Fibroblast of upper back skin (primary cell): ENCODE measurements around the gene ANKFN1.

ENCODE experiments used
- DNase-seq: peaks from one replicate; pipeline ENCODE4 v3.0.0-alpha.2; 2013

The ANKFN1 gene

GRCh38 chr17:56148333-56148732, 4.9 kb upstream of the ANKFN1 start:
- no peak for DNase-seq

GRCh38 chr17:56149266-56150036, 3.8 kb upstream of the ANKFN1 start:
- DNase-seq: no peak

GRCh38 chr17:56150649-56151048, 2.6 kb upstream of the ANKFN1 start:
- DNase-seq: no peak

GRCh38 chr17:56157845-56158244, 4.6 kb downstream of the ANKFN1 start:
- no peak for DNase-seq

DNA sequence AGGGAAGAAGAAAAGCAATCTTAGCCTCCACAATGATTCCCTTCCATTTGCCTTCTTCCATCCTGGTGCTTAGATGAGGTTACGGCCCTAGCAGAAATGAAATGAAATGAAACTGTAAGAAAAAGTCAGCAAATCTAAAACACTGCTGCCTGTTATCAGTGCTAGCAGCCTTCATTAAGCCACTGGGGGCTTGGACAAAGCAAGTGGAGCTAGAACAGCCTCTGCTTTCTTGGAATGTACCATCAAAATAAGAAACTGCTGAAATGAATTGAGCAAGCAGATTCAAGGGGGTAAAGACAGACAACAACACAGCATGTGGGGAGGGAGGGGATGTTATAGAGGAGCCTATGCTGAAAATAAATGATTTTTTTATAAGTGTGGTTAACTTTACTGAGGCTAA, 5.1 kb downstream of the ANKFN1 start:
- DNase-seq: no peak

- no peak for DNase-seq
Measured at GRCh38 chr17:56158915-56159825, 5.9 kb downstream of the ANKFN1 start.

- peak; percentile 72 for DNase-seq
Measured at GRCh38 chr17:56159826-56160380, 6.6 kb downstream of the ANKFN1 start.

DNA sequence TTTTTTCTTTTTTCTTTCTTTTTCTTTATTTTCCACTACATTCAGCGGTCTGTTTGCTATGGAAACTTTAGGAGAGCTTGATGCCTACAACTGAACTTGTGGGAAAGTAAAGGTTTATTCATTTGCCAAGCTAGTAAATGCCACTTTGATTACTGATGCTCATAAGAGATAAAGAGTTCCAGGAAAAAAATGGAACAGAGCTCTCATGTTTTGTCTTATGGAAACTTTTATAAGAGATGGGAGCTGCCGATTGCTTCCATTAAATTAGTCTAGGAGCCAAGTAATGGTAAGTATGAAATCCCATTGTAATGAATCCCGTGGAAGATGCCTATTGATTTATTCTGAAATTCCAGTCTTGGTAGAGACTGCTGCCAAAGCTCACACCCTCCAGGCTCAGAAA, 7.1 kb downstream of the ANKFN1 start:
- no peak for DNase-seq

- peak; percentile 60 for DNase-seq
Measured at GRCh38 chr17:56165072-56165641, 11.9 kb downstream of the ANKFN1 start.

- DNase-seq: no peak
Measured at GRCh38 chr17:56167491-56167890, 14.2 kb downstream of the ANKFN1 start.

GRCh38 chr17:56169621-56170020, 16.3 kb downstream of the ANKFN1 start:
- DNase-seq: no peak

DNA sequence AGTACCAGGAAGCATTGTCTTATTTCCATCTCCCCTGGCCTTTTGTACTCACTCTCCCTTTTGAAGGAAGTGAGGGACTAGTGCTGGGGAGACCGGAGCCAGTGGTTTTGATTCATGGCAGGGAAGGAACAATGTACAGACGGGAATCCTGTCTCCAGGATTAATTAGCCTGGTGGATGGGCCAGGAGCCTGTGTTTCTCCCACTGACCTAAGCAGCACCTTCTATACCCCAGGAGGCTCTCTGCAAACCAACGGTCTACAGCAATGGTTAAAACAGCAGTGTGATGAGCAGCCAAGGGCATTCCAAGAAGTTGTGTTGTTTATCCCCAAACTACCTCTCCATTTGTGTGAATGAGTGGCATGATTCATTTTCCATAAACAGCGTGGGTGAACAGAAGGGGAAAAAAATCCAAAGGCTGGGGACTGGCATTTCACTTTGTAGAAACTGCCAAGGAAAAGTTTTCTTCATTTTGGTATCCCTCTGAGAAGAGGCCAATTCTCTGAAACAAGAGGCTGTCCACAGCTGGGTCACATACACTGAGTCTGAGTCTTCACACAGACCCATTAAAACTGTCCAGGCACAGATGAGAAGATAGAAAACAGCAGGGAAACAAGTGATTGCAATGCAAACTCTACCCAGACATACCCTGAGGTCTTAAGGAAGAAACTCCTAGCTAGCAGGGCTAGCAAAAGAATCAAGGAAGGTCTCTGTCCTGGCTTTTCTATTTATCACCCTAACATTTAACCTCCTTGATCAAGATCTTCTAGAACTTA, 18.1 kb downstream of the ANKFN1 start:
- DNase-seq: no peak

GRCh38 chr17:56172517-56172982, 19.3 kb downstream of the ANKFN1 start:
- no peak for DNase-seq

GRCh38 chr17:56173026-56173425, 19.8 kb downstream of the ANKFN1 start:
- no peak for DNase-seq

DNA sequence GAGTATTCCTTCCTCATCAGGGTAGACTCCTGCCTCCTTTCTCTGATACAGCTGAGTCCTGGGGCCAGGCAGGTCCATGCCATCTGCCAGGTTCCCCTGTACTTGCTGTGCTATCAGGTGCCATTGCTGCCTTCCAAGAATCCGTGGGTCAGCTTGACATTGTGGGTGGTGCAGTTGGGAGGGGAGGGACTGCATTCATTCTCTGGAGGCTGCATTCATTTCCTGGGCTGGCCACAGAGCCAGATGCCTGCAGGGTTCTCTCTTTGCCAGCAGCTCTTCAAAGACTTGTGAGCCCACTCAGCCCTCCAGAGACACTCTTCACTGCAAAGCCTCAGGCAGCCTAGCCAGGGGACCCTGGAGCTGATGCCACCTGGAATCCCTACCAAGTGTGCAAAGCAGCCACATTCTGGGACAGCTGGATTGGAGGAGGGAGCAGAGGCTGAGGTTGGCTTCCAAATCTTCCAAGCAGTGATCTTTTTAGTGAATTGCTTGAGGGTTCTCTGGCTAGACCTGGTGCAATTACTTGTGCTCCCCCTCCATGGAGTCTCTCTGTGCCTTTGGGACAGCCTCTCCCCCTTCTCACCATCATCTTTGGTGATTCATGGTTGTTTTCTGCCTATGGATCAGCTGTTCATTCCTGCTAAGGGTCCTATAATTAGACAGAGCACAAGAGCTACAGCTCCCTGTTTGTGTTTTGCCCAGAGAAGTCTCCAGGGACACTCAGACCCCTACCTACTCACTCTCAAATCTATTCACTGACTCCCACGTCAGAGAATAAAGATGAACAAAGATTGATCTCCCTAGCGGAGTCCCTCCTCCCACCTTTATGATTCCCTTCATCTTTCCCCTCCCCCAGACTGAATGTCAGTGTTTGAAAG, 20.9 kb downstream of the ANKFN1 start:
- DNase-seq: peak; percentile 41

DNA sequence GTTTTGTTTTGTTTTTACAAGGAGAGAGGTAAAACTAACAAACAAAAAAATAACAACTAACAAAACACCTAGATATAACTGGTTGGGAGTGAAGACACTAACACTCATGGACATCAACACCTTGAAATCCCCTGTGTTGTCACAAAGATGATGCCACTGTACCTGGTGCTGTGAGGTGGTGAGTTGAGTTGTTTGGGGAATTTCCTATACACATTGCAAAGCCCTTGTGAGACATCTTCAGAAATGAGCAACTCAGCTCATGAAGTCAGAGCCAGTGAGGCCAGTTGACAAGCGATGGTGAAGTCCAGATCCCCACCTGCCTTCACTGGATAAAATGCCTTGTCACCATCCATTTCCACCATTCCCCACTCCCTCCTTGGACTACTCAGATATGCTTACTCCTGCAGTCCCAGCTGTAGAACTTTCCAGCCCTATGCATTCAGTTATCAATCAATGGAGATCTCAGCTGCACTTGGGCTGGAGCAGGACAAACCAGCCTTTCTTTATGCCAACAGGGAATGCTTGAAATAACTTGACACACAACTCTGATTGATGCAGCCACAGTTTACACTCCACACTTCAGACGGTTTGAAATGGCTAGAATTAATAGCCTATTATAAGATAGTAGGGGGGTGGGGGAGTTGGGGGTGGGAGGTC, 22.2 kb downstream of the ANKFN1 start:
- peak; percentile 53 for DNase-seq

DNA sequence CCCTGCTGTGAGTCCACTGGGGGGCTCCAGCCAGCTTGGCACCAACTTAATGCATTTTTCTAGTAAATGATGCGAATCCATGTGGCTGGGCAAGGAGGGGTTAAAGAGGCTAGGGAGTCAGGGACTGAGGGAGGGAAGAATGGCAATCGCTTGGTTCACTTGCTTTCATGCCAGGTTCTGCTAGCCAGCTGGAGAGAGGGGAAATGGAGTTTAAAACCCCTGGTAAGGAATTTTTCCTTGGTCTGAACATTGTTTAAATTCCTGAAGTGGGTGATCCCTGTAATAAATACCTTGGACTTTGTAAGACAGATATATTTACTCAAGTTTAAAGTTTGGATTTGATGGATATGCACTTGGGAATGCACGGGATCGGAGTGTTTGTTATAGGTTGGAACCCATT, 22.8 kb downstream of the ANKFN1 start:
- DNase-seq: peak; percentile 93

- DNase-seq: peak; percentile 52
Measured at GRCh38 chr17:56177361-56177760, 24.1 kb downstream of the ANKFN1 start.

DNA sequence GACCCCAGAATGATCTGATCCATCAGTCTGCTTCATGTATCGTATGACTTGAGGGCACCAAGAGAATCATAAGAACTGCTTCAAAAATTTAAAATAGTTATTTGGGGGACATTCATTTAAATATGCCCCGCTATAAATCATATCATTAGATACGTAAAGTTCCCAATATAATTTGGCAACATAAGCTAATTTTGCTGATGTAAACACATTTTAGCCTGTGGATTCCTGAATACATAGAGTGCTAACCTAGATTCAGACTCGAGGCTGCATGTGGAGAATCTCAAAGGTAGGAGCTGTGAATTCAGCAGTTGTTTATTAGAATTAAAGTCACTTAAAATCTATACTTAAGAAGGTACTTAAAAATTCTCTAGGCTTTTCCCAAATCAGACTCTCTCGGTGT, 24.9 kb downstream of the ANKFN1 start:
- DNase-seq: no peak

DNA sequence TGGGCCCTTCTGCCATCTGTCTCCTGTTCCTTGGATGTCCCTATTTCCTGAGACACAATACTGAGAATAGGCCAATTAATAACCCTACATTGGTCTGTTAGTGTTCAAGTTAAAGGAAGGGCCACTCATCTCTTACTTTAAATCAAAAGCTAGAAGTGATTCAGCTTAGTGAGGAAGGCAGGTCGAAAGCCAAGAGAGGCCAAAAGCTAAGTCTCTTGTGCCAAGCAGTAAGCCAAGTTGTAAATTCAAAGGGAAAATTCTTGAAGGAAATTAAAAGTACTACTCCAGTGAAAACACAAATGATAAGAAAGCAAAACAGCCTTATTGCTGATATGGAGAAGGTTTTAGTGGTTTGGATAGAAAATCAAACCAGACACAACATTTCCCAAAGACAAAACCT, 28.8 kb downstream of the ANKFN1 start:
- DNase-seq: no peak

GRCh38 chr17:56184650-56185049, 31.4 kb downstream of the ANKFN1 start:
- no peak for DNase-seq
